Gastroesophageal sphincter (tissue), 3 donors: ENCODE measurements around the gene PCDHB4.
"Not testable (repeated sequence)": the region's sequence is repeated elsewhere in the genome, so short reads cannot be mapped to it uniquely, and the experiment has no call there.

Source experiments
- CTCF ChIP-seq, 4 experiments: fragments of 200-600 bp in 2 of 4; fragments of 450-650 bp in 2 of 4; sonication (generic) in 1 of 4; IDR thresholded peaks; one replicate each; pipeline ENCODE4 v1.5.1; 2017 to 2019; ENCODE audit warnings: antibody characterized with exemption in 4 of 4, mild to moderate bottlenecking in 2 of 4, moderate library complexity in 2 of 4
- POLR2A ChIP-seq, 2 donors: fragments of 450-650 bp; IDR thresholded peaks; one replicate each; pipeline ENCODE4 v1.6.1; 2017; ENCODE audit warnings: antibody characterized with exemption in 2 of 2, mild to moderate bottlenecking in 2 of 2, moderate library complexity in 1 of 2
- POLR2AphosphoS5 ChIP-seq: sonication (generic); formaldehyde crosslinking; IDR thresholded peaks from one replicate; pipeline ENCODE4 v1.6.1; 2017; ENCODE audit warnings: antibody characterized with exemption

DNA sequence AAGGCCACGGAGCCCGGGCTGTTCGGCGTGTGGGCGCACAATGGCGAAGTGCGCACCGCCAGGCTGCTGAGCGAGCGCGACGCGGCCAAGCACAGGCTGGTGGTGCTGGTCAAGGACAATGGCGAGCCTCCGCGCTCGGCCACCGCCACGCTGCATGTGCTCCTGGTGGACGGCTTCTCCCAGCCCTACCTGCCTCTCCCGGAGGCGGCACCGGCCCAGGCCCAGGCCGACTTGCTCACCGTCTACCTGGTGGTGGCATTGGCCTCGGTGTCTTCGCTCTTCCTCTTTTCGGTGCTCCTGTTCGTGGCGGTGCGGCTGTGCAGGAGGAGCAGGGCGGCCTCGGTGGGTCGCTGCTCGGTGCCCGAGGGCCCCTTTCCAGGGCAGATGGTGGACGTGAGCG is 19.1 kb upstream of the PCDHB4 start:
- not testable (repeated sequence) for TF ChIP-seq CTCF (IDR thresholded peaks at IDR 0.05); POLR2AphosphoS5; POLR2A (IDR thresholded peaks at IDR 0.05)
